HepG2 (cell line): ENCODE data around the gene SRC. TPM values are rescaled to one million over a fixed set of nuclear protein-coding genes. Genes with fewer than 3 reads are reported as not detected.

Experiments
- ATAC-seq: fragments of 200-7000 bp; cut with Tn5 transposase; 3 replicates; pipeline ENCODE4 v1.9.1; 2020; ENCODE audit warnings: mild to moderate bottlenecking, moderate library complexity
- BruUV-seq: library from RNA; stranded (reverse); fragments of 400-500 nt; replicated peaks from 2 replicates; lab custom pipeline; 2021; lab: Mats Ljungman, UMichigan
- CTCF ChIA-PET: fragments of 300-600 bp; formaldehyde crosslinking; extraction: SDS; loops from one replicate; lab custom pipeline; 2021; ENCODE audit warnings: low total read pairs, inconsistent platforms, low intra/inter-chr PET ratio; lab: Yijun Ruan, JAX
- POLR2A ChIA-PET: fragments of 350-600 bp; sonication (Branson Sonifier 250); formaldehyde crosslinking; loops from one replicate; lab custom pipeline; 2020; ENCODE audit warnings: antibody characterized with exemption, inconsistent platforms; lab: Yijun Ruan, JAX
- DNase-seq: peaks from one replicate; pipeline ENCODE4 v3.0.0-alpha.2; 2015; ENCODE audit warnings: low spot score
- FAIRE-seq: peaks from 3 replicates; lab custom pipeline; 2011; peaks lifted over from hg19 to GRCh38; lab: Jason Lieb, UNC
- H2AFZ ChIP-seq: one replicate; pipeline ENCODE4 v1.6.1; 2011; ENCODE audit warnings: low read length, inconsistent platforms
- H3K27ac ChIP-seq: fragments of 300-600 bp; 3 replicates; pipeline ENCODE4 v1.8.0; 2011; ENCODE audit warnings: mixed run types, mild to moderate bottlenecking, mixed read lengths, low read length, inconsistent platforms; ENCODE audit not compliant: insufficient read depth; ENCODE audit errors: extremely low read length
- H3K27me3 ChIP-seq, 2 experiments: fragments of 200-600 bp in 1 of 2; 2 replicates in 1 of 2; 3 replicates in 1 of 2; pipeline versions ENCODE4 v1.6.0 to v1.8.0; 2011; ENCODE audit warnings: low read length in 2 of 2, mild to moderate bottlenecking in 2 of 2, moderate library complexity in 2 of 2, inconsistent platforms in 1 of 2; ENCODE audit not compliant: insufficient read depth in 2 of 2, control insufficient read depth in 1 of 2
- H3K36me3 ChIP-seq, 2 experiments: fragments of 200-600 bp in 1 of 2; replicated peaks in 1 of 2; 2 replicates in 1 of 2; 3 replicates in 1 of 2; pipeline versions ENCODE4 v1.5.1 to v1.8.0; 2011; ENCODE audit warnings: low read length in 2 of 2, inconsistent platforms in 1 of 2; ENCODE audit not compliant: insufficient read depth in 2 of 2, control insufficient read depth in 1 of 2
- H3K4me1 ChIP-seq: 2 replicates; pipeline ENCODE4 v1.5.1; 2012; ENCODE audit warnings: low read length, inconsistent platforms; ENCODE audit not compliant: insufficient read depth
- H3K4me2 ChIP-seq: 2 replicates; pipeline ENCODE4 v1.6.0; 2011; ENCODE audit warnings: low read depth, low read length, inconsistent platforms
- H3K4me3 ChIP-seq, 3 experiments: fragments of 200-600 bp in 1 of 3; sonication (generic), shearing (Covaris generic) in 1 of 3; replicated peaks in 1 of 3; 2 replicates each; pipeline ENCODE4 v1.5.1; 2011 to 2016; ENCODE audit warnings: low read length in 3 of 3, inconsistent platforms in 2 of 3, low read depth in 2 of 3, mild to moderate bottlenecking in 2 of 3, control low read depth in 1 of 3, mixed read lengths in 1 of 3; ENCODE audit not compliant: insufficient read depth in 1 of 3
- H3K79me2 ChIP-seq: one replicate; pipeline ENCODE4 v1.6.1; 2011; ENCODE audit warnings: low read length, inconsistent platforms; ENCODE audit not compliant: insufficient read depth
- H3K9ac ChIP-seq: 2 replicates; pipeline ENCODE4 v1.6.0; 2011; ENCODE audit warnings: mild to moderate bottlenecking, low read depth, low read length, inconsistent platforms; ENCODE audit not compliant: insufficient read depth
- H3K9me3 ChIP-seq: 2 replicates; pipeline ENCODE4 v1.5.1; 2012; ENCODE audit warnings: mild to moderate bottlenecking, low read length
- H4K20me1 ChIP-seq: 2 replicates; pipeline ENCODE4 v1.6.0; 2011; ENCODE audit warnings: inconsistent platforms, mild to moderate bottlenecking, low read length, moderate library complexity; ENCODE audit not compliant: insufficient read depth
- CAMTA2 ChIP-seq: sonication (generic); formaldehyde crosslinking; IDR thresholded peaks from 2 replicates; pipeline ENCODE4 v1.4.0; 2020; ENCODE audit warnings: mild to moderate bottlenecking, missing genetic modification reagents, borderline replicate concordance
- HDAC2 ChIP-seq: sonication (generic); formaldehyde crosslinking; IDR thresholded peaks from 2 replicates; pipeline ENCODE4 v1.4.0; 2020; ENCODE audit warnings: missing genetic modification reagents
- KAT2B ChIP-seq: fragments of 150-350 bp; IDR thresholded peaks from 2 replicates; pipeline ENCODE4 v1.6.1; 2014; ENCODE audit warnings: low read depth, low read length, borderline replicate concordance
- MAF1 ChIP-seq: sonication (generic); formaldehyde crosslinking; IDR thresholded peaks from 2 replicates; pipeline ENCODE4 v1.5.0; 2020; ENCODE audit warnings: missing genetic modification reagents, borderline replicate concordance
- NFATC3 ChIP-seq: sonication (generic); formaldehyde crosslinking; IDR thresholded peaks from 2 replicates; pipeline ENCODE4 v1.5.1; 2020; ENCODE audit warnings: mild to moderate bottlenecking, missing genetic modification reagents
- NR0B2 ChIP-seq: sonication (generic); formaldehyde crosslinking; IDR thresholded peaks from 2 replicates; pipeline ENCODE4 v1.4.0; 2020; ENCODE audit warnings: mild to moderate bottlenecking, missing genetic modification reagents
- PATZ1 ChIP-seq: sonication (generic); formaldehyde crosslinking; IDR thresholded peaks from 2 replicates; pipeline ENCODE4 v1.4.0; 2020; ENCODE audit warnings: missing genetic modification reagents
- RXRA ChIP-seq: sonication (generic); formaldehyde crosslinking; IDR thresholded peaks from 2 replicates; pipeline ENCODE4 v1.5.1; 2020; ENCODE audit warnings: missing genetic modification reagents
- SSRP1 ChIP-seq: IDR thresholded peaks from 2 replicates; pipeline ENCODE4 v1.6.1; 2016; ENCODE audit warnings: control low read depth
- TCF7L2 ChIP-seq: IDR thresholded peaks from 2 replicates; pipeline ENCODE4 v1.6.1; 2011; ENCODE audit warnings: mild to moderate bottlenecking, low read depth, low read length, moderate library complexity
- ZNF337 ChIP-seq: sonication (generic); formaldehyde crosslinking; IDR thresholded peaks from 2 replicates; pipeline ENCODE4 v1.5.1; 2020; ENCODE audit warnings: missing genetic modification reagents, low read depth, mild to moderate bottlenecking, borderline replicate concordance
- ZNF609 ChIP-seq: sonication (generic); formaldehyde crosslinking; IDR thresholded peaks from 2 replicates; pipeline ENCODE4 v1.4.0; 2020; ENCODE audit warnings: mild to moderate bottlenecking, missing genetic modification reagents, borderline replicate concordance
- ZNF615 ChIP-seq: sonication (generic); formaldehyde crosslinking; IDR thresholded peaks from 2 replicates; pipeline ENCODE4 v1.5.0; 2020; ENCODE audit warnings: mild to moderate bottlenecking, missing genetic modification reagents, borderline replicate concordance
- ZSCAN9 ChIP-seq: IDR thresholded peaks from 2 replicates; pipeline ENCODE4 v1.6.1; 2016; ENCODE audit warnings: borderline replicate concordance
- ZXDC ChIP-seq: sonication (generic); formaldehyde crosslinking; IDR thresholded peaks from 2 replicates; pipeline ENCODE4 v1.5.0; 2020; ENCODE audit warnings: mild to moderate bottlenecking, missing genetic modification reagents
- WGBS: methylation state at CpG from one replicate; pipeline ENCODE4 v1.1.6; 2017; ENCODE audit warnings: low lambda C conversion rate; 5-methylcytosine and 5-hydroxymethylcytosine counted together
- in situ Hi-C: cut with HindIII; loops from 2 replicates; pipeline ENCODE4 v1.10.0; 2017; ENCODE audit warnings: low pct_unique_long_range_greater_than_20kb; ENCODE audit not compliant: extremely low pct_ligation_motif_present
- intact Hi-C: fragments of 100-400 bp; cut with micrococcal nuclease; formaldehyde crosslinking; loops from one replicate; pipeline ENCODE4 v1.10.0; 2022; ENCODE audit not compliant: unreplicated experiment
- polyA plus RNA-seq, 8 experiments: library from polyadenylated mRNA; depleted of rRNA in 3 of 8; stranded (reverse) in 7 of 8; unstranded in 1 of 8; fragments of >200 nt; fragmentation: Illumina TruSeq in 4 of 8; extraction: Trizol in 4 of 8; gene quantifications; 2 replicates each; pipeline versions ENCODE4 v1.2.1 to v1.2.3, GENCODE V29; 2011 to 2016; ENCODE audit warnings: low read depth in 4 of 8, missing spikeins in 1 of 8, mixed read lengths in 1 of 8; ENCODE audit not compliant: insufficient read depth in 1 of 8
- total RNA-seq, 5 experiments: library from RNA; depleted of rRNA; stranded (reverse); fragments of >200 nt; fragmentation: Illumina TruSeq; extraction: Trizol; gene quantifications; 2 replicates each; pipeline ENCODE4 v1.2.3, GENCODE V29; 2016; ENCODE audit warnings: low read depth in 1 of 5

SRC gene
- total and polyA plus RNA-seq, 2 of the 13 experiments (the other 11 are each of a cell fraction or from before 2014, with no cell fraction given): 54.7 to 192 TPM

- in situ Hi-C loops: no loop called here
- DNase-seq: no peak
- Histone ChIP-seq H3K9me3 (no peaks in the 10 kb centered on the region), H3K9ac (no peak overlapping the region), H3K36me3 (peaks cover 14 to 44% of the 10 kb centered on the region in 2 experiments), H3K4me1 (peaks cover 37% of the 10 kb centered on the region), H3K4me2 (no peak overlapping the region), H4K20me1 (peaks cover 36% of the 10 kb centered on the region), H3K27ac (no peak overlapping the region), H3K4me3 (no peak overlapping the region), H2AFZ (no peak overlapping the region), H3K27me3 (no peaks in the 10 kb centered on the region), H3K79me2 (peaks cover 72% of the 10 kb centered on the region)
- ChIA-PET POLR2A (interaction anchor here (1.1 kb wide), 1 partner anchor 31 kb away, joined by 3 read pairs; no protein-coding TSS in a partner anchor), CTCF (no interaction called here)
- no peak for FAIRE-seq
- no peak for ATAC-seq
- BruUV-seq: no TSS peak
- intact Hi-C loops: no loop called here
- 97% methylated on average over 4 of the region's 4 CpGs for WGBS
- TF ChIP-seq SSRP1 (CRISPR knock-in tag) (no peak), NR0B2 (no peak), CAMTA2 (CRISPR knock-in tag) (no peak), ZXDC (CRISPR knock-in tag) (no peak), MAF1 (CRISPR knock-in tag) (no peak), ZNF337 (CRISPR knock-in tag) (no peak), PATZ1 (no peak), TCF7L2 (no peak), ZSCAN9 (CRISPR knock-in tag) (no peak), KAT2B (no peak), NFATC3 (CRISPR knock-in tag) (no peak), ZNF615 (CRISPR knock-in tag) (no peak), ZNF609 (no peak), RXRA (CRISPR knock-in tag) (no peak), HDAC2 (CRISPR knock-in tag) (no peak)
These were observed 29.3 kb downstream of the SRC start for GRCh38 chr20:37375227-37375626.
